IMR-90 (cell line): Measurements from ENCODE around the gene LAG3.

ENCODE experiments used
- CTCF ChIP-seq: conservative IDR thresholded peaks from 2 replicates; pipeline ENCODE4 v1.5.1; 2012; ENCODE audit warnings: mild to moderate bottlenecking, low read depth, low read length, improper control_type of control experiment
- MXI1 ChIP-seq: IDR thresholded peaks from 2 replicates; pipeline ENCODE4 v1.6.1; 2012; ENCODE audit warnings: low read depth, mild to moderate bottlenecking, low read length, moderate library complexity, borderline replicate concordance
- POLR2A ChIP-seq: IDR thresholded peaks from 2 replicates; pipeline ENCODE4 v1.6.1; 2012; ENCODE audit warnings: mild to moderate bottlenecking, low read depth, low read length
- USF2 ChIP-seq: fragments of 150-350 bp; IDR thresholded peaks from 2 replicates; pipeline ENCODE4 v1.6.1; 2017; ENCODE audit warnings: mild to moderate bottlenecking, antibody characterized with exemption, low read length, low read depth

- TF ChIP-seq CTCF (no peak), POLR2A (no peak), USF2 (no peak), MXI1 (no peak)
Observed at GRCh38 chr12:6818645-6819044, 46.3 kb downstream of the LAG3 start.
